Liver (tissue), 3 donors: ENCODE data around the gene FLRT2.

ENCODE experiments used
- CTCF ChIP-seq: fragments of 150-350 bp; IDR thresholded peaks from 2 replicates; pipeline ENCODE4 v1.5.1; 2017; ENCODE audit warnings: improper control_type of control experiment, low read depth, low read length; ENCODE audit not compliant: missing input control
- FOXA1 ChIP-seq: IDR thresholded peaks from 2 replicates; pipeline ENCODE4 v1.6.1; 2016; ENCODE audit warnings: antibody characterized with exemption
- JUND ChIP-seq, 2 donors: IDR thresholded peaks; 2 replicates each; pipeline ENCODE4 v1.6.1; 2016; ENCODE audit warnings: antibody characterized with exemption in 2 of 2
- REST ChIP-seq: IDR thresholded peaks from 2 replicates; pipeline ENCODE4 v1.6.1; 2016; ENCODE audit warnings: antibody characterized with exemption, mild to moderate bottlenecking
- SP1 ChIP-seq: IDR thresholded peaks from 2 replicates; pipeline ENCODE4 v1.6.1; 2018; ENCODE audit warnings: antibody characterized with exemption, mild to moderate bottlenecking
- TAF1 ChIP-seq: conservative IDR thresholded peaks from 2 replicates; pipeline ENCODE4 v1.6.1; 2016; ENCODE audit warnings: antibody characterized with exemption, mild to moderate bottlenecking
- YY1 ChIP-seq: IDR thresholded peaks from 2 replicates; pipeline ENCODE4 v1.6.1; 2016; ENCODE audit warnings: antibody characterized with exemption, mild to moderate bottlenecking
- ZBTB33 ChIP-seq: IDR thresholded peaks from 2 replicates; pipeline ENCODE4 v1.6.1; 2016; ENCODE audit warnings: antibody characterized with exemption
- donor health status: healthy.
- donor health status: healthy.

GRCh38 chr14:85580536-85581140, 50.7 kb downstream of the FLRT2 start:
- TF ChIP-seq CTCF = no peak
- no peak for TF ChIP-seq TAF1
- no peak for TF ChIP-seq YY1
- TF ChIP-seq REST = no peak
- TF ChIP-seq ZBTB33 = no peak
- no peak for TF ChIP-seq SP1
- TF ChIP-seq FOXA1 = no peak
- no peak for TF ChIP-seq JUND (IDR thresholded peaks at IDR 0.05)
